SK-N-SH (cell line): ENCODE data around the gene SLC13A4.

Source experiments
- CTCF ChIP-seq: fragments of 200-600 bp; sonication (generic); IDR thresholded peaks from 2 replicates; pipeline ENCODE4 v1.6.1; 2017; ENCODE audit warnings: antibody characterized with exemption, mild to moderate bottlenecking, moderate library complexity
- EZH2phosphoT487 ChIP-seq: fragments of 200-600 bp; sonication (generic); IDR thresholded peaks from 2 replicates; pipeline ENCODE4 v1.6.1; 2017; ENCODE audit warnings: low read depth, mixed run types, mild to moderate bottlenecking, antibody characterized with exemption, moderate library complexity, borderline replicate concordance

- no peak for TF ChIP-seq CTCF
- no peak for TF ChIP-seq EZH2phosphoT487
Measured at GRCh38 chr7:135718219-135718618, 9.8 kb downstream of the SLC13A4 start.
